Measurements from ENCODE around the gene MEGF6.

MEGF6 gene

DNA sequence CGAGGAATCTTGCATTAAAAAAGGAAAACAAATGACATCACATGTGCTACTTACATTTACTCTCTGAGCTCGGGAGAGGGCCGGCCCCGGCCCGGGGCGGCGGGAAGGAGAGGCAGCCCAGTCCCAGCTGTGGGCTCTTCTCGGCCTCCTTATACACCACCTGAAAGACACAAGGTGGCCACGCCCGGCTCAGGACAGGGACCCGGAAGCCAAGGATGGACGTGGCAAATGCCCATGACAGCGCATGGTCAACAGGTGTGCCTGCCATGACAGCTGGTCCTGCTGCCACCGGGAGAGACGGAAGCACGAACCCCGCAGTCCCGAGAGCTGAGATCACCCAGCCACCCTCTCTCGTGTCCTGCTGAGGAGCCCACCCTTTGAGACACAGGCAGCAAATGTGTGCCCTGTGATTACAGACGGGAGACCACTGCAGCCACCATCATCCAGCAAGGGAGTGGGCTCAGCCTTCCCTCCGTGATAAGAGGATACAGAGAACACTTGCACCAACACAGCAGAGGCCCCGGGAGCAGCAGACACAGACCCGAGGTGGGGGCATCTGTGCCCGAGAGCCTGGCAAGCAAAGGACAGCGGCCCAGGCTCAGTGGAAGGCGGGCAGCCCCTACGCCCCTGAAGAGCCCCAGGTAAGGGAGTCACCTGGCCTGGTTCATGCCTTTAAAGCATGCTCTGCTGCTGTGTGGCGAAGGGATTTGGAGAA lies 22.2 kb upstream of the MEGF6 start:
- TF ChIP-seq, protein P1, sequence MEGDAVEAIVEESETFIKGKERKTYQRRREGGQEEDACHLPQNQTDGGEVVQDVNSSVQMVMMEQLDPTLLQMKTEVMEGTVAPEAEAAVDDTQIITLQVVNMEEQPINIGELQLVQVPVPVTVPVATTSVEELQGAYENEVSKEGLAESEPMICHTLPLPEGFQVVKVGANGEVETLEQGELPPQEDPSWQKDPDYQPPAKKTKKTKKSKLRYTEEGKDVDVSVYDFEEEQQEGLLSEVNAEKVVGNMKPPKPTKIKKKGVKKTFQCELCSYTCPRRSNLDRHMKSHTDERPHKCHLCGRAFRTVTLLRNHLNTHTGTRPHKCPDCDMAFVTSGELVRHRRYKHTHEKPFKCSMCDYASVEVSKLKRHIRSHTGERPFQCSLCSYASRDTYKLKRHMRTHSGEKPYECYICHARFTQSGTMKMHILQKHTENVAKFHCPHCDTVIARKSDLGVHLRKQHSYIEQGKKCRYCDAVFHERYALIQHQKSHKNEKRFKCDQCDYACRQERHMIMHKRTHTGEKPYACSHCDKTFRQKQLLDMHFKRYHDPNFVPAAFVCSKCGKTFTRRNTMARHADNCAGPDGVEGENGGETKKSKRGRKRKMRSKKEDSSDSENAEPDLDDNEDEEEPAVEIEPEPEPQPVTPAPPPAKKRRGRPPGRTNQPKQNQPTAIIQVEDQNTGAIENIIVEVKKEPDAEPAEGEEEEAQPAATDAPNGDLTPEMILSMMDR (IDR thresholded peaks at IDR 0.05; ENCODE audit: borderline replicate concordance, control extremely low read depth, extremely low read depth, insufficient read depth, missing control alignments) = no peak
- in situ Hi-C loops (cut with MboI; ENCODE audit: low sequenced_read_pairs, unreplicated experiment) = no loop called here
- no peak for DNase-seq (ENCODE audit: low spot score)

DNA sequence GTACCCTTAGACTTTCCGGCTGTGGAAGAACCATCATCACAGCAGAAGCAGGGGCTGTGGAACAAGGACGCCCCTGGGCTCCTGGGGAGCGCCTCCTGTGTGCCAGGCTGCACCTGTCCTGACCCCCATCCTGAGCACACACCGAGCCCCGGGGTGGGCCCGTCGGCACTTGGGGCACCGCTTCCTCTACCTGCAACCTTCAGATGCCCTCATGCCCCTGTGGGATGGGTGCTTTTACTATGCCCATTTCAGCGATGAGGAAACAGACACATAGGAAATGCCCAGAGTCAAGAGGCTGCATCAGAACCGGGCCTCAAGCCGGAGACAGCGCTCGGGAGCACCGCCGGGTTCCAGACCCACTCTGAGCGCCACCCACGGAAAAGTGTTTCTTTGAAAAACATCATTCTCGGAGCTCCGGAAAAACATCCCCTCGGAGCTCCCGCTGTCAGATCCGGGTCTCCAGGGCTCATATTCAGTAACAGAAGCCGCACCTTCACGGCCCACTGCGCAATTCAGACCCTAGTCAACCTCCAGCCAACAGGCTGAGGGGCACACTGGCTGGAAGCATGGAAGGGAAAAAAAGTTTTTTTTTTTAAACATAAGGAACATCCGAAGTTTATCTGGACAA lies 21.5 kb upstream of the MEGF6 start:
- TF ChIP-seq, protein P1 (IDR thresholded peaks at IDR 0.05; ENCODE audit: borderline replicate concordance, control extremely low read depth, extremely low read depth, insufficient read depth, missing control alignments) = no peak
- in situ Hi-C loops (cut with MboI; ENCODE audit: low sequenced_read_pairs, unreplicated experiment) = no loop called here
- no peak for DNase-seq (ENCODE audit: low spot score)

DNA sequence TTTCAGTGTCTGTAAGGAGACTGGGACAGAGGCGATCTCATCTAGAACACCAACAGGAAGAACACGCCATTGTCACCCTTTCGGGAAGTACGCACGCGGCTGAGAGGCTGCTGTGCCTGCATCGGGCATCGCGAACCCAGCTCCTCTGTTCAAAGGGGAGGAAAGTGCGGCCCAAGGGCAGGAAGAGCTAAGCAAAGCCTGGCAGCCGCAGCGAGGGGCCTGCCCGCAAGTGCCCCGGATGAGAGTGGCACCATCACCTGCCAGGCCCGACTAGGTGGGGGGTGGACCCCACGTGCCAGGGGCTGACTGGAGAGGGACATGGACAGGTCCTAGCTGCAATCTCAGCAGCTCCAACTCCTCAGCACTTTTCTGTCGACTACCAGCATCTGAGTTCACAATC lies 21.0 kb upstream of the MEGF6 start:
- in situ Hi-C loops (cut with MboI; ENCODE audit: low sequenced_read_pairs, unreplicated experiment) = no loop called here
- DNase-seq (ENCODE audit: low spot score) = no peak
- TF ChIP-seq, protein P1 (IDR thresholded peaks at IDR 0.05; ENCODE audit: borderline replicate concordance, control extremely low read depth, extremely low read depth, insufficient read depth, missing control alignments) = no peak

DNA sequence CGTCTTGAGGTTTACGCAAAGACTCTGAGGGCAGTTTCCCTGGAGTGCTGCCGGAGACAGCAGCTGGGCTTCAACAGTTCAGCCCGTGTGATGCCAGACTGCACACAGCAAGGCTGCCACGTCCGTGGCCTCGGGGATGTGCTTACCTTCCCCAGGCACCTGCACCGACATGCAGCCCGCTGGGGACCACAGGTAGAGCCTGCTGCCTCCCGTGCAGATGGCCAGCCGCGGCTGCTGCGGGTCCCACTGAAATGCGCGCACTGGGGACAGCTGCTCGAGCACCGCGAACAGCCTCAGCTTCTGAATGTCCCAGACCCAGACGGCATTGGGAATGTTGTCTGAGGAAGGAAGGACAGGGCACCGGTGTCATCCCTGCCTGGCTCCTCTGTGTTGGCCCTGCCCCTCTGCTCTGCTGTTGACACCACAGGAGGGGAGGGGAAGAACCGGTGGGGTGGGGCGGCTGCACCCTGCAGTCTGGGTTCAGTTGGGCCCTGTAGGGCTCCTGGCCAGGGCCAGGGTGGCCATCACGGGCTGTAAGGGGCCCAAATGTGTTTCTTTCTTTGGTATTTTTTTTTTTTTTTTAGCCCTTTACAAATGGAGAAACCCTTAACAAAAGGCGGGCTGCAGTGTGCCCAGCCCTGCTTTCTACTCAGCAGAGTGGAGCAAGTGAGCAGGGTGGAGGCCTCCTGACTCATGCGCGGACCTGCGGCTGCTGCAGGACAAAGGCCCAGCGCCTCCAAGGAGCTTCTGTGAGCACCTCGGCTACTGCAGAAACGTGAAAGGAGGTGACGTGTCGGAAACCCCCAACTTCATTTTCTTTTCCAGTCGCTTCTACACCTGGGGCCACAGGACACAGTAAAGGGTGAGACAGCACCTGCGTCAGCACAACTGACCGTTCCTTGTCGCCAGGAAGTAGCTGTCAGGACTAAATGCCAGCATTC lies 20.3 kb upstream of the MEGF6 start:
- TF ChIP-seq, protein P1 (IDR thresholded peaks at IDR 0.05; ENCODE audit: borderline replicate concordance, control extremely low read depth, extremely low read depth, insufficient read depth, missing control alignments) = no peak
- in situ Hi-C loops (cut with MboI; ENCODE audit: low sequenced_read_pairs, unreplicated experiment) = no loop called here
- DNase-seq (ENCODE audit: low spot score) = no peak

DNA sequence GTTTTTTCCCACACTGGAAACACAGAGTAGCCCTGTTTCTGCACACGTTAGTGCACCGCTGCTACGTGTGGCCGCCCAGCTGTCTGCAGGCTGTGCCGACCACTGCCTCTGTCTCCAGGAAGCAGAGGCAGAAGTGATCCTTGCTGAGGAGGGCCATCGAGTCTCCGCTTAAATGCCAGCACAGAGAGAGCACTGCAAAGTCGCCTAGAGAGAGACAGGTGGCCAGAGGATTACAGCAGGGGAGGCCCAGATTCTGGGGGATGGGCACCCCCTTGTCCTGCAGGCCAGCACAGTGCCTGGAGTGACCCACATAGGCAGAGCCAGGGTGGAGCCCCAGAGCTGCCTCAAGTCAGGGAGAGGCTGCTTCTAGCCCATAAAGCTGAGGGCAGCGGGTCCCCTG lies 19.6 kb upstream of the MEGF6 start:
- DNase-seq (ENCODE audit: low spot score) = no peak
- TF ChIP-seq, protein P1 (IDR thresholded peaks at IDR 0.05; ENCODE audit: borderline replicate concordance, control extremely low read depth, extremely low read depth, insufficient read depth, missing control alignments) = no peak
- in situ Hi-C loops (cut with MboI; ENCODE audit: low sequenced_read_pairs, unreplicated experiment) = no loop called here

DNA sequence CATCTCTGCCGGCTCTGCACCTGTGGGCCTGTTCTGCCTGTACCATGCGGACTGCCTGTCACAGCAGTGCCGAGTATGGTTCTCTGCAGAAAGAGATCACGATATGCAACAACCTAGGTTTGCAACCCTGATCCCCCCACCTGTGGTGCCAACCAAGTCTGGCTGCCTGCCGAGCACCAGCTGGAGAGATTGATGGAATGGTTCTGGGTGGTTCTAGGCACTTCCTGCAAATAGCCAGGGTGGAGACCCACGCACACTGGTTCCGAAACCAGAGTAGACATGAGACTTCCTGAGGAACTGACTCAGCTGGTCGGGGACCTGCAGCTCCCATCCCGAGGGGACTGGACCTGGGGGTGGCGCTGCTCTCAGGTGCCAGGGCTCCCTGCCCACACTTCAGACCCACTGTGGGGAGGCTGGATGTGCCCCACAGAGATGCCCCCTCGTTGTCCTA lies 18.9 kb upstream of the MEGF6 start:
- TF ChIP-seq, protein P1 (IDR thresholded peaks at IDR 0.05; ENCODE audit: borderline replicate concordance, control extremely low read depth, extremely low read depth, insufficient read depth, missing control alignments) = no peak
- no peak for DNase-seq (ENCODE audit: low spot score)
- in situ Hi-C loops (cut with MboI; ENCODE audit: low sequenced_read_pairs, unreplicated experiment) = no loop called here
